ENCODE data around the gene STS. TPM values are rescaled to one million over a fixed set of nuclear protein-coding genes. Genes with fewer than 3 reads are reported as not detected.

STS gene
- total RNA-seq, 1 experiment from 2014 or later = 0.54 TPM

- BruUV-seq (replicated peaks) = no TSS peak
- no peak overlapping the region for H3K27ac ChIP-seq (ENCODE audit: low read depth, low read length)
- intact Hi-C loops (cut with micrococcal nuclease) = no loop called here
- H3K4me1 ChIP-seq (ENCODE audit: control insufficient read depth in 1 of 2, insufficient read depth in 2 of 2, low read length in 2 of 2) = no peaks in the 10 kb centered on the region
- TF ChIP-seq ELF1 (IDR thresholded peaks at IDR 0.05; ENCODE audit: borderline replicate concordance, low read depth) = no peak
- no peak for TF ChIP-seq MAX (IDR thresholded peaks at IDR 0.05)
- TF ChIP-seq REST (IDR thresholded peaks at IDR 0.05; ENCODE audit: low read depth) = no peak
- no peak for TF ChIP-seq ATF3 (IDR thresholded peaks at IDR 0.05)
- no peak for TF ChIP-seq ZNF274 (IDR thresholded peaks at IDR 0.05; ENCODE audit: low read depth, low read length)
- no peak for TF ChIP-seq EGR1 (IDR thresholded peaks at IDR 0.05; ENCODE audit: low read depth)
- CTCF ChIA-PET = no interaction called here
- H3K79me2 ChIP-seq (ENCODE audit: insufficient read depth, low read length) = no peaks in the 10 kb centered on the region
- H2AFZ ChIP-seq (ENCODE audit: low read depth, low read length, poor library complexity, severe bottlenecking) = no peak overlapping the region
- no peaks in the 10 kb centered on the region for H3K9me3 ChIP-seq (ENCODE audit: control insufficient read depth in 1 of 2, insufficient read depth in 1 of 2, low read depth in 1 of 2, low read length in 2 of 2)
- H3K4me3 ChIP-seq (replicated peaks in 1 of 2; ENCODE audit: low read depth in 1 of 2, low read length in 2 of 2) = no peak overlapping the region
- H3K4me2 ChIP-seq (ENCODE audit: low read length) = no peak overlapping the region
- no peaks in the 10 kb centered on the region for H3K36me3 ChIP-seq (ENCODE audit: control insufficient read depth in 1 of 2, insufficient read depth in 2 of 2, low read length in 2 of 2)
- H3K9me2 ChIP-seq (ENCODE audit: insufficient read depth) = no peaks in the 10 kb centered on the region
- no peak for ATAC-seq
- no peaks in the 10 kb centered on the region for H3K27me3 ChIP-seq (ENCODE audit: insufficient read depth, low read length)
- RAD21 ChIA-PET (ENCODE audit: low non-redundant PET in 1 of 2, low total read pairs in 2 of 2, uncharacterized antibody in 2 of 2, unreplicated experiment in 2 of 2) = no interaction called here
- H3K9ac ChIP-seq (ENCODE audit: low read length) = no peak overlapping the region
- POLR2A ChIA-PET = no interaction called here
- no peaks in the 10 kb centered on the region for H4K20me1 ChIP-seq (ENCODE audit: insufficient read depth)
- DNase-seq (ENCODE audit: low read depth, low spot score) = no peak
These were observed 11.8 kb downstream of the STS start for GRCh38 chrX:7159149-7159861.
